ENCODE measurements around the gene GPN3.

DNA sequence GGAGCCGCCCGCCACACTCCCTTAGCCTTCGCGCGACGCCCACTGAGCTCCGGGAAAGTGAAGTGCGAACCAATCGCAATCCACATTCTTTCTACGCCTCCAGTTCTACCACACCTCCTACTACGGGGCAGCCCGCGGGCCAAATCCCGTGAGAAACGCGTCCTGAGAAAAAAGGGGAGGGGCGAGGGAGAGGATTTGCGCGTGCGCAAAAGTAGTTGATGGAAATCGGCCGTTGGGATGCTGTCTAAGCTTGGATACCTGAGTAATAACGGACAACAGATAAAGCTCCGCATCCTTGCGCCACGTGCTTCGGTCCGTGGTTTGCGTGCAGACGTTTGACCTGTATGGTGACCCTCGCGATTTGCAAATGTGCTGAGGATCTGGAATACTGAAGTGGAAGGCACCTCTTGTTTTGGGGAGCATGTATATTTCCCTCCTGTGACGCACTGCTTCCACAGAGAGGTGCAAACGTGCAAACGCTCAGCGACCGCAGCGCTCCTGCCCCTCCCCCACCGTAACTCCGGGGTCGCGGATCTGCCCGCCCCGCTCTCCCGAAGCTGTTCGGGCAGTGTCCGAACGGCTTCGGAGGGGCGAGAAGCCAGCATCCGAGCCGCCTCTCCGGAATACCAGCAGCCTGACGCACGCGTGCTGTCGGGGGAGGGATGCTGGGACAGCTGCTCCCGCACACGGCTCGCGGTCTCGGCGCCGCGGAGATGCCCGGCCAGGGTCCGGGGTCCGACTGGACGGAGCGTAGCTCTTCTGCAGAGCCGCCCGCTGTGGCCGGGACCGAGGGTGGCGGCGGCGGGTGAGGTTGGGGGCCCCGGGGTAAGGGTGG is at the start of gene GPN3, which contains the start of gene FAM216A:
- TF ChIP-seq FOXP2 (optimal IDR thresholded peaks at IDR 0.05; ENCODE audit: borderline replicate concordance, extremely low read depth, extremely low read length, insufficient read depth): peak; percentile 76
- TF ChIP-seq POLR2AphosphoS5 (IDR thresholded peaks at IDR 0.05; ENCODE audit: low read depth, low read length): peak; percentile 96
- TF ChIP-seq TAF1 (IDR thresholded peaks at IDR 0.05; ENCODE audit: borderline replicate concordance, insufficient read depth, low read length): peak; percentile 85
- 0 out of 2 replicates have a peak, but pooled peaks have one; percentile 10 for TF ChIP-seq SIN3A (IDR thresholded peaks at IDR 0.05; ENCODE audit: borderline replicate concordance, insufficient read depth, low read length)
